Nephron (organoid): ENCODE data around the gene CD5L.

Experiments
- H3K27ac Mint-ChIP-seq, 3 experiments: 2 replicates each; pipeline ENCODE4 v1.8.0; 2020; ENCODE audit warnings: mixed read lengths in 3 of 3, mild to moderate bottlenecking in 2 of 3, moderate library complexity in 1 of 3
- H3K27me3 Mint-ChIP-seq: 2 replicates; pipeline ENCODE4 v1.8.0; 2021; ENCODE audit warnings: low read depth, mild to moderate bottlenecking, moderate library complexity, mixed read lengths
- H3K36me3 Mint-ChIP-seq: 2 replicates; pipeline ENCODE4 v1.8.0; 2020; ENCODE audit warnings: low read depth, mixed read lengths
- H3K4me1 Mint-ChIP-seq: 2 replicates; pipeline ENCODE4 v1.8.0; 2020; ENCODE audit warnings: mixed read lengths
- H3K4me3 Mint-ChIP-seq, 3 experiments: 2 replicates each; pipeline ENCODE4 v1.8.0; 2020; ENCODE audit warnings: mild to moderate bottlenecking in 3 of 3, mixed read lengths in 3 of 3, moderate library complexity in 2 of 3
- H3K9me3 Mint-ChIP-seq: 2 replicates; pipeline ENCODE4 v1.8.0; 2020; ENCODE audit warnings: mixed read lengths
- CTCF ChIP-seq, 3 experiments: fragments of 200-600 bp; sonication (generic); IDR thresholded peaks; one replicate each; pipeline ENCODE4 v1.5.0; 2021; ENCODE audit warnings: antibody characterized with exemption in 3 of 3; ENCODE audit not compliant: unreplicated experiment in 3 of 3

CD5L gene

GRCh38 chr1:157829711-157830110, 11.9 kb downstream of the CD5L start:
- no peak overlapping the region for H3K27ac Mint-ChIP-seq
- H3K4me3 Mint-ChIP-seq: no peak overlapping the region
- H3K27me3 Mint-ChIP-seq: no peaks in the 10 kb centered on the region
- H3K36me3 Mint-ChIP-seq: no peaks in the 10 kb centered on the region
- no peak for TF ChIP-seq CTCF (IDR thresholded peaks at IDR 0.05; ENCODE audit: unreplicated experiment in 3 of 3)
- no peaks in the 10 kb centered on the region for H3K9me3 Mint-ChIP-seq
- H3K4me1 Mint-ChIP-seq: no peaks in the 10 kb centered on the region

GRCh38 chr1:157829210-157829609, 12.4 kb downstream of the CD5L start:
- Mint-ChIP-seq H3K27ac (no peak overlapping the region), H3K27me3 (no peaks in the 10 kb centered on the region), H3K4me1 (no peaks in the 10 kb centered on the region), H3K36me3 (no peaks in the 10 kb centered on the region), H3K4me3 (no peak overlapping the region), H3K9me3 (no peaks in the 10 kb centered on the region)
- no peak for TF ChIP-seq CTCF (IDR thresholded peaks at IDR 0.05; ENCODE audit: unreplicated experiment in 3 of 3)

GRCh38 chr1:157820299-157820698, 21.3 kb downstream of the CD5L start:
- no peaks in the 10 kb centered on the region for H3K36me3 Mint-ChIP-seq
- no peaks in the 10 kb centered on the region for H3K4me1 Mint-ChIP-seq
- no peaks in the 10 kb centered on the region for H3K27me3 Mint-ChIP-seq
- H3K9me3 Mint-ChIP-seq: no peaks in the 10 kb centered on the region
- TF ChIP-seq CTCF (IDR thresholded peaks at IDR 0.05; ENCODE audit: unreplicated experiment in 3 of 3): no peak
- H3K4me3 Mint-ChIP-seq: no peak overlapping the region
- no peak overlapping the region for H3K27ac Mint-ChIP-seq

GRCh38 chr1:157819896-157820295, 21.7 kb downstream of the CD5L start, which contains the start of gene FCRL1:
FCRL1 (minus strand) TSS chr1:157820120; CDS start chr1:157820037, 83 bp downstream.
- TF ChIP-seq CTCF (IDR thresholded peaks at IDR 0.05; ENCODE audit: unreplicated experiment in 3 of 3): no peak
- Mint-ChIP-seq H3K27me3 (no peaks in the 10 kb centered on the region), H3K36me3 (no peaks in the 10 kb centered on the region), H3K4me1 (no peaks in the 10 kb centered on the region), H3K4me3 (no peak within 1 kb of the TSS), H3K27ac (no peak within 1 kb of the TSS), H3K9me3 (no peaks in the 10 kb centered on the region)

- no peak for TF ChIP-seq CTCF (IDR thresholded peaks at IDR 0.05; ENCODE audit: unreplicated experiment in 3 of 3)
- Mint-ChIP-seq H3K4me3 (no peak overlapping the region), H3K4me1 (no peaks in the 10 kb centered on the region), H3K36me3 (no peaks in the 10 kb centered on the region), H3K27me3 (no peaks in the 10 kb centered on the region), H3K9me3 (peaks cover 2% of the 10 kb centered on the region), H3K27ac (no peak overlapping the region)
Observed at GRCh38 chr1:157819215-157819614, 22.4 kb downstream of the CD5L start.

- Mint-ChIP-seq H3K36me3 (no peaks in the 10 kb centered on the region), H3K27me3 (no peaks in the 10 kb centered on the region), H3K4me3 (no peak overlapping the region), H3K9me3 (peaks cover 8% of the 10 kb centered on the region), H3K27ac (no peak overlapping the region), H3K4me1 (no peaks in the 10 kb centered on the region)
- TF ChIP-seq CTCF (IDR thresholded peaks at IDR 0.05; ENCODE audit: unreplicated experiment in 3 of 3): no peak
Observed at GRCh38 chr1:157813269-157813668, 28.3 kb downstream of the CD5L start.
